ENCODE results near the gene RBM20.
"Not testable (repeated sequence)": the region's sequence is repeated elsewhere in the genome, so short reads cannot be mapped to it uniquely, and the experiment has no call there.

RBM20 gene

DNA sequence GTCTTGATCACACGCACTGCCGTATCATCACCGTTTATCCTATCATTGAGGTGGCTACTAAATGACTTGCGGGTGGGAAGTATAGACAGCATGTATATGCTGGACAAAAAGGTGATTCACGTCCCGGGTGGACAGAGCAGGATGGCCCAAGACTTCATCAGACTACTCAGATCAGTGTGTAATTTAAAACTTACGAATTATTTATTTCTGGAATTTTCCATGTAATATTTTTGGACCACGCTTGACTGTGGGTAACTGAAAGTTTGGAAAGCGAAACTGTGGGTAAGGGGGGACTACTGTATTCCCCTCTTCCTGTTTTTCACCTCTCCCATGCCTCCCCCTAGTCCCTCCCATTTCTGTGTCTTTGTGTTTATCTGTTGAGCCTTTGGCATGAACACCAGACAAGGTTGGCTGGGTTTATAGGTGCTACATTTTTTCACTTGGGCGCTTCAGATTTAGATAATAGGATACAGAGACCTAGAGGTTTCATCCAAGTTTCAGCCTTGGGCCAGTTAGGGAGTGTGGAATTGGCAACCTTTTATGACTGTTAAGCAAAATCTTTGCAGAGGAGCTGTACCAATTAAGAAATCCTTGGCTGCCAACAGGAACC lies 55.8 kb downstream of the RBM20 start:
- H3K36me3 ChIP-seq (ENCODE audit: insufficient read depth, low read length), result no peaks in the 10 kb centered on the region
- no peak overlapping the region for H3K4me3 ChIP-seq (ENCODE audit: low read length)
- H3K9me3 ChIP-seq (ENCODE audit: low read length), result no peaks in the 10 kb centered on the region
- no peaks in the 10 kb centered on the region for H3K27me3 ChIP-seq (ENCODE audit: insufficient read depth, low read length)
- H3K4me1 ChIP-seq (ENCODE audit: insufficient read depth, low read length), result peaks cover 13% of the 10 kb centered on the region
- no peak overlapping the region for H2AFZ ChIP-seq (ENCODE audit: low read depth, low read length)

DNA sequence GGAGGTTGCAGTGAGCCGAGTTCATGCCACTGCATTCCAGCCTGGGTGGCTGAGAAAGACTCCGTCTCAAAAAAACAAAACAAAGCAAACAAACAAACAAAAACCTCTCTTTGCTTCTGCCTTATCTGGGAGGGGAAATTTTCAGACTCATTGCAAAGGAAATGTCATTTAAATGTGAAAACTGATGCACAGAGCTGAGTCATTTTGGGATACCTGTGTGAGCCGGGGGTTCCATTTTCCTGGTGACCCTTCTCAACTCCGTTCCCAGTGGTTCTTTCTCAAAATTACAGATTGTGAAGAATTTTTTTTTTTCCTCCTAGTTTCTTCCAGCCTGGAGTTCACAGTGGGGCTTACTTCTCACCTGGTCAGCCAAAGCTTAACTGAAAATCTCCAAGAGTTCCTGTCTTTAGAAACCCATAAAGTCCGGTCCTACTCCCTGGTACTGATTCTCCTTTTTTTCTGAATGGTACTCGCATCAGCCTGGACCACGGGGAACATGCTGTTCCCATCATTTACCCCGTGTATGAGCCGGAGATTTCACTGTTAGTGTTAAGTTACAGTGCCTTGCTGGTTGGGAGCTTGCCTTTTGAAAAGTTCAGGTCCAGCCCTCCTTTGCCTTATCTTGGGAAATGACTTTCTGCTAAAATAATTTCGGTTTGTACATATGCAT lies 56.9 kb downstream of the RBM20 start:
- Histone ChIP-seq H2AFZ (ENCODE audit: low read depth, low read length) (no peak overlapping the region), H3K4me1 (ENCODE audit: insufficient read depth, low read length) (peaks cover 22% of the 10 kb centered on the region), H3K9me3 (ENCODE audit: low read length) (no peaks in the 10 kb centered on the region), H3K27me3 (ENCODE audit: insufficient read depth, low read length) (no peaks in the 10 kb centered on the region), H3K4me3 (ENCODE audit: low read length) (no peak overlapping the region), H3K36me3 (ENCODE audit: insufficient read depth, low read length) (no peaks in the 10 kb centered on the region)

DNA sequence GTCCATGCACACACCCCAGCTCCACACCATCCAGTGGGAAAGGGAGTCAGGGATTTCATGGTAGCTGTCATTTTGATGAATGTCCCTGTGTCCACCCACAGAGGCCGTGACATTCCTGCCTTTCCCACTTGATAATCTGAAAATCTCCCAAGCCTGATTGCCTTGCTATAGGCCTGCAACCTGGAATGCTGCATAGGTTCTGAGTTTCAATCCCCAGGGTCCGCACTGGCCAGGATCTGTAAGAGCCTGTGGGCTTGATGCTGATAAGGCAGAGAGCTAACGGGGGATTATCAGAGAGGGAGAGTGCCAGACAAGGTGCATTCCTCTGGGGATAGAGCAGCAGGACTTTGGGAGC lies 57.5 kb downstream of the RBM20 start:
- Histone ChIP-seq H3K9me3 (ENCODE audit: low read length) (no peaks in the 10 kb centered on the region), H2AFZ (ENCODE audit: low read depth, low read length) (no peak overlapping the region), H3K4me1 (ENCODE audit: insufficient read depth, low read length) (peaks cover 27% of the 10 kb centered on the region), H3K27me3 (ENCODE audit: insufficient read depth, low read length) (no peaks in the 10 kb centered on the region), H3K36me3 (ENCODE audit: insufficient read depth, low read length) (no peaks in the 10 kb centered on the region), H3K4me3 (ENCODE audit: low read length) (no peak overlapping the region)

DNA sequence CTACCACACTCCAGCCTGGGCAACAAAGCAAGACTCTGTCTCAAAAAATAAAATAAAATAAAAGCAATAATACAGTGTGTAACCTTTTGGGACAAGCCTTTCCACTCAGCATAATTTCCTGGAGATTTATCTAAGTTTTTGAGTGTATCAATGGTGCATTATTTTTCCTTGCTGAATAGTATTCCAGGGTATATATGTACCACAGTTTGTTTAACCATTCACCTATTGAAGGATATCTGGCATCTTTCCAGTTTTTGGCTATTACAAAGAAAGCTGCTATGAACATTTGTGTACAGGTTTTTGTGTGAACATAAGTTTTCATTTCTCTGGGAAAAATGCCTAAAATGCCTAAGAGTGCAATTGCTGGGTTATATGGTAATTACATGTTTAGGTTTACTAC lies 59.9 kb downstream of the RBM20 start:
- Histone ChIP-seq H3K4me1 (ENCODE audit: insufficient read depth, low read length) (peaks cover 48% of the 10 kb centered on the region), H3K27me3 (ENCODE audit: insufficient read depth, low read length) (no peaks in the 10 kb centered on the region)

DNA sequence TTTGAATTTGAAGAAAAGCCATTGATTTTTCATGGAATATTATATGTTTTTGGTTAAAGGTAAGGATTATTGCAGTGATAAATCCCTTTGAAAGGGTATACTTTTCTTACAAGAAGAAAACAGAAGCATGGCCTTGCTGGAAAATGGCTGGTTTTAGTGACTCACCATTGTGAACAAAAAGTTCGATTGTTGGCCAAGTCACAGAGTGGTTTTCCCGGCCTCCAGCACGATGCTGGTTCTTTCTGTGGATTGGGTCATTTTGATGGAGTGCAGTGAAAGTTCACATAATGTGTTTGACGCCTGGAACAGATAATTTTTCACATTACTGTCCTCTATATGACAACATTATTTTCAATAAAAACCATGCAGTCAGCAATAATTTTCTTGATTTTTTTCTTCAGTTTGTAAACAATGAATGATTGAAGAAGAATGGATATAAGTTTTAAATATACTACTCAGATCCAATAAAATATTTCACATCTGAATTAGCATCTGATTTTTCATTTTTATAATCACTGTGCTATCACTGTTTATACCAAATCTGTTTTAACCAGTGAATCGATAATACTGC lies 60.9 kb downstream of the RBM20 start:
- Histone ChIP-seq H2AFZ (ENCODE audit: low read depth, low read length) (no peak overlapping the region), H3K9me3 (ENCODE audit: low read length) (no peaks in the 10 kb centered on the region), H3K36me3 (ENCODE audit: insufficient read depth, low read length) (no peaks in the 10 kb centered on the region), H3K27me3 (ENCODE audit: insufficient read depth, low read length) (no peaks in the 10 kb centered on the region), H3K4me1 (ENCODE audit: insufficient read depth, low read length) (peaks cover 55% of the 10 kb centered on the region), H3K4me3 (ENCODE audit: low read length) (no peak overlapping the region)

More for the DNA sequence above, 59.9 kb downstream of the RBM20 start:
- Histone ChIP-seq H2AFZ (ENCODE audit: low read depth, low read length) (no peak overlapping the region), H3K36me3 (ENCODE audit: insufficient read depth, low read length) (no peaks in the 10 kb centered on the region), H3K9me3 (ENCODE audit: low read length) (no peaks in the 10 kb centered on the region), H3K4me3 (ENCODE audit: low read length) (no peak overlapping the region)

DNA sequence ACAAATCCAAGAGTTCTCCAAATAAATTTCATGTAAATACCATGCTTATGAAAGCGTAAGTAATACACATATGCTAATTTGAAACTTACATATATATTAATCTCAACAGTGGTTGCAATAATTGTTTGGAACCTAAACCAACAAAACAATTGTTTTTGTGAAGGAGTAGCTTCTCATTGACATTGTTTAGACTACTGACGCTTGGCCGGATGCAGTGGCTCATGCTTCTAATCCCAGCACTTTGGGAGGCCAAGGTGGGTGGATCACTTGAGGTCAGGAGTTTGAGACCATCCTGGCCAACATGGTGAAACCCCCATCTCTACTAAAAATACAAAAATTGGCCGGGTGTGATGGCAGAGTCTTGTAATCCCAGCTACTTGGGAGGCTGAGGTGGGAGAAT lies 61.5 kb downstream of the RBM20 start:
- H3K9me3 ChIP-seq (ENCODE audit: low read length); H2AFZ ChIP-seq (ENCODE audit: low read depth, low read length); H3K27me3 ChIP-seq (ENCODE audit: insufficient read depth, low read length); H3K36me3 ChIP-seq (ENCODE audit: insufficient read depth, low read length); H3K4me3 ChIP-seq (ENCODE audit: low read length): not testable (repeated sequence)
- H3K4me1 ChIP-seq (ENCODE audit: insufficient read depth, low read length), result peaks cover 61% of the 10 kb centered on the region

DNA sequence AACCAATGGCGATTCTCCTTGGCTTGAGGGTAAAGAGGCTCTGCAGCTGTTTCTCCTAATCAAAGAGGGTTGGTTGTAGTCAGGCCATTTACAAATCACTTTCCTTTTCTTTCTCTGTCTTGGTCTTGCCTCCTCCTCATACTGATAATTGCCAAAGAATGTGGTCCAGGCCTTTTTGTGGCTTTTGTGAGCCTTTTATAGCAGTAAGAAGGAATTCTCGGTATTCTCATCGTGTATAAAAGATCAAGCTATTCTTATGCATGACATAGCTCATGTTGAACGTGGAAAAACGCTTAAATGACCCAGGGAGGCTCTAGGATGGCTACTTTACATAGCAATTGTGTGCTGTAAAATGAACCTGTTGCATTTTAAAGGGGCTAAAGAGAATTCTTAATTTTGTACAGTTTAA lies 62.6 kb downstream of the RBM20 start:
- H3K36me3 ChIP-seq (ENCODE audit: insufficient read depth, low read length), result no peaks in the 10 kb centered on the region

DNA sequence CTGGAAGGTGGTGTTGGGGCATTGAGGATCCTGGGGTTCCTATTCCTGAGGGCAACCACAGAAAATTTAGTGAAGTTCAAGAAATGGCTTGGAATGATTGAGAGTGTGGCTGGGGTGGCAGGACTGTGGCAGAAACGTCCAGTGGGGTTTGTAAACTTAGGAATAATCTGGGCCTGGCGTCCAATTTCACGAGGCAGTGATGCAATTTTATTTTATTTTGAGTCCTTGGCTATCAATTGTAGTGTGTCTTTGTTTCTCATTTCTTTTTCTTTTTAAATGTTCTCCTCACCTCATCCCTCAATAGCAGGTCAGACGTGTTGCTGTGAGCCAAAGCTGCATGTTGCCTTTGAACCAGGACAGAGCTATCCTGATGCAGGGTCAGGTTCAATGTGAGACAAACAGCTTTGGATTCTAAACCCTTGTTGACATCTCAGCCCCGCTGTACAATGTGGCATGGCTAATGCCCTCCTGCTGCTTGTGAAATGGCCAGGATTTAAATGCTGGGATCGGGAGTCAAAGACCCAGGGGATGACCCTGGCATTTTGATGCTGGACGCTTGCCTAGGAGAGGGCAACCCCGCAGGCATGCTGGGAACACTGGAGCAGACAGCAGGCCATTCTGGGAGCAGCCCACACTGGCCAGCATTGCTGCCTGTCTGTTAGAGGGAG lies 64.8 kb downstream of the RBM20 start:
- Histone ChIP-seq H3K4me3 (ENCODE audit: low read length) (no peak overlapping the region), H3K9me3 (ENCODE audit: low read length) (peaks cover 1% of the 10 kb centered on the region), H3K36me3 (ENCODE audit: insufficient read depth, low read length) (no peaks in the 10 kb centered on the region), H3K4me1 (ENCODE audit: insufficient read depth, low read length) (peaks cover 52% of the 10 kb centered on the region), H2AFZ (ENCODE audit: low read depth, low read length) (no peak overlapping the region), H3K27me3 (ENCODE audit: insufficient read depth, low read length) (no peaks in the 10 kb centered on the region)

More for the DNA sequence above, 62.6 kb downstream of the RBM20 start:
- no peaks in the 10 kb centered on the region for H3K9me3 ChIP-seq (ENCODE audit: low read length)
- no peaks in the 10 kb centered on the region for H3K27me3 ChIP-seq (ENCODE audit: insufficient read depth, low read length)
- no peak overlapping the region for H3K4me3 ChIP-seq (ENCODE audit: low read length)
- peaks cover 58% of the 10 kb centered on the region for H3K4me1 ChIP-seq (ENCODE audit: insufficient read depth, low read length)
- H2AFZ ChIP-seq (ENCODE audit: low read depth, low read length), result no peak overlapping the region

DNA sequence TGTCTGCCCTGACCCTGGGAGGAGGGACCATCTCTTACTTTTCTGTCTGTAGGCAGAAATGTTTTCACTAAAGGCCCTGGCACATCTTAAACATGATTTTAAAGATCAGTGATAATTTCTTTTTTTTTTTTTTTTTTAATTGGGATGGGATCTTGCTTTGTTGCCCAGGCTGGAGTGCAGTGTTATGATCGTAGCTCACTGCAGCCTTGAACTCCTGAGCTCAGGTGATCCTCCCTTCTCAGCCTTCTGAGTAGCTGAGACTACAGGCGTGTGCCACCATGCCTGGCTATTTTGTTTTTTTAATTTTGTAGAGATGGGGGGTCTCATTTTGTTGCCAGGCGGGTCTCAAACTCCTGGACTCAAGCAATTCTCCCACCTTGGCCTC lies 65.3 kb downstream of the RBM20 start:
- H2AFZ ChIP-seq (ENCODE audit: low read depth, low read length), result no peak overlapping the region
- peaks cover 2% of the 10 kb centered on the region for H3K9me3 ChIP-seq (ENCODE audit: low read length)
- H3K36me3 ChIP-seq (ENCODE audit: insufficient read depth, low read length), result no peaks in the 10 kb centered on the region
- peaks cover 52% of the 10 kb centered on the region for H3K4me1 ChIP-seq (ENCODE audit: insufficient read depth, low read length)
- H3K27me3 ChIP-seq (ENCODE audit: insufficient read depth, low read length), result no peaks in the 10 kb centered on the region
- H3K4me3 ChIP-seq (ENCODE audit: low read length), result no peak overlapping the region

DNA sequence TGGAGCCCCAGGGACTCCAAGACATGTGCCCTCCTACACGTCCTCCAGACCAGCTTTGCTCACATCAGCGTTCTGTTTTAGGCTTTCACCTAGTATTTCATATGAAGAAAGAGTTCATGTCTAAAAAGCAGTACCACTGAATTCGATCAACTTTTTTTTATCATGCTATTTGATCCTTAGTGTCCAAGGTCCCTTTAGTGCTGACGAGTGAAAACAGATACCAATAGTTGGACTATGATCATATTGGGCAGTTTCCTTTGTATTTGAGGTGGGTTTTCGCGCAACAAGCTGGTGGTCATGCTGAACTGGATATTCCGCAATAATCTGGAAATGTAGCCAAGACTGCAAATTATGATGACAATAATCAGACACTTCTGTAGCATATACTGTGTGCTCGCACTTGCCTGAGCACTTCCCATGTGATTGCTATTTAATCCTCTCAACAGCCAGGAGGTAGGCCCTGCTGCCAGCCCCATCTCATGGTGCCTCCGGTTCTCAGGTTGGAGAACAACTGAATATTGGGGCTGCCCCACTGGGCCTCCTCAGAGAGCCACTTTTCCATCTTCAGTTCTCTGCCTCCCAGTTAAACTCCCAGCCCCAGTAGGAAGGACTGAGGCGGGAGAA lies 65.9 kb downstream of the RBM20 start:
- Histone ChIP-seq H3K36me3 (ENCODE audit: insufficient read depth, low read length) (no peaks in the 10 kb centered on the region), H3K4me3 (ENCODE audit: low read length) (no peak overlapping the region), H3K27me3 (ENCODE audit: insufficient read depth, low read length) (no peaks in the 10 kb centered on the region), H3K4me1 (ENCODE audit: insufficient read depth, low read length) (peaks cover 50% of the 10 kb centered on the region), H2AFZ (ENCODE audit: low read depth, low read length) (no peak overlapping the region), H3K9me3 (ENCODE audit: low read length) (peaks cover 2% of the 10 kb centered on the region)

DNA sequence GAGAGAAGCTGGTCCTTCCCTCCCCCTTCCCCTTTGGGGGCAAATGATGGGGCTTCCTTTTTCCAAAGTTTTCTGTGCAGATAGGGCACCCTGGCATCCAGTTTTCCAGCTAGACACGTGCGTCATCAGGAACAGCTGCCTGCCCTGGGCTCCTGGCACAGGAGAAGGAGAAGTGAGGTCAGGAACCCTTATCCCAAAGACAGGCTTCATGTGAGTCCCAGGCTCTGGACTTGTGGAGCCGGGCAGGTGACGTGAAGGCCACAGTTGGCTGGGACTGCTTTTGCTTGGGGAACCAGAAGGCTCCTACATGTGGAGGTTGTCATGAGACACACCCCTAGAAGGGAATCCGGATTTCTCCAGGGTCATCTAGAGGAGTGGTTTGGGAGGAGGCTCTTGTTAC lies 66.5 kb downstream of the RBM20 start:
- no peaks in the 10 kb centered on the region for H3K27me3 ChIP-seq (ENCODE audit: insufficient read depth, low read length)
- H3K4me3 ChIP-seq (ENCODE audit: low read length), result no peak overlapping the region
- H2AFZ ChIP-seq (ENCODE audit: low read depth, low read length), result no peak overlapping the region
- H3K9me3 ChIP-seq (ENCODE audit: low read length), result peaks cover 2% of the 10 kb centered on the region
- H3K36me3 ChIP-seq (ENCODE audit: insufficient read depth, low read length), result no peaks in the 10 kb centered on the region
- H3K4me1 ChIP-seq (ENCODE audit: insufficient read depth, low read length), result peaks cover 45% of the 10 kb centered on the region

DNA sequence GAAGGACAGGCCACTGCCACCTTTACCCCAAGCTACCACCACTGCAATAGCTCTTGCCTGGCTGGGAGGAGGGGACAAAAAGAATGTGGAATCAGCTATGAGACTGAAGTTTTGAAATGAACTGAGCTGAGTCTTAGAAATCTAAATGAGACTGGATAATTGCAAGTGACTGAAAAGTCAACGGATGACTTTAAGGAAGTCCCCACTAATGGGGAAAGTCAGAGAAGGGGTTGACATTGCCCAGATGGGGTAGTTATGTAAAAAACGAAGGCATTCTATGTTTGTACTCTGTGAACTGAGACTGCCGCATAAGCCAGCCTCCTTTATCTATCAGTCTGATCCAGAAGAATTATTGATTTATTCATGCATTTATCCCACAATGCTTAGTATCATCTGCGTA lies 67.2 kb downstream of the RBM20 start:
- Histone ChIP-seq H3K4me3 (ENCODE audit: low read length) (no peak overlapping the region), H3K4me1 (ENCODE audit: insufficient read depth, low read length) (peaks cover 38% of the 10 kb centered on the region), H3K36me3 (ENCODE audit: insufficient read depth, low read length) (no peaks in the 10 kb centered on the region), H3K27me3 (ENCODE audit: insufficient read depth, low read length) (no peaks in the 10 kb centered on the region), H3K9me3 (ENCODE audit: low read length) (peaks cover 2% of the 10 kb centered on the region), H2AFZ (ENCODE audit: low read depth, low read length) (no peak overlapping the region)

DNA sequence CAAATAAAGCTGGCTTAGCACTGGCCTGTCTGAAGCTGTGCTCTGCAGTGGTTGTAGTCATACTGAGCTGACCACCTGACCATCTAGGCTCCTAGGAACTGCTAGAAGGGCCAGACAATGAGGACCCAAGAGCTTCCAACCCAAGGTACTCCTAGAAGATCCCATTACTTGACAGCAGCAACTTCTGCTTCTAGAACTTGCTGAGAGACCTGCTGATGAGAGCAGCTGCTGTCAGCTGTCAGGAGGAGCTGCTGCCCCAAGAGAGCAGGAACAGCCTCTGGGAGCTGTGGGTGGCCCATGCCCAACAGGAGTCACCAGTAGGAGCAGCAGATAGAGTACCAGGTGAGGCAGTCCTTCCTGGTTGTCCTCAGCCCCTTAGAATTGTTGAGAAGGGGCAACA lies 70.2 kb downstream of the RBM20 start:
- Histone ChIP-seq H3K27me3 (ENCODE audit: insufficient read depth, low read length) (no peaks in the 10 kb centered on the region), H2AFZ (ENCODE audit: low read depth, low read length) (no peak overlapping the region), H3K36me3 (ENCODE audit: insufficient read depth, low read length) (no peaks in the 10 kb centered on the region), H3K4me3 (ENCODE audit: low read length) (no peak overlapping the region), H3K9me3 (ENCODE audit: low read length) (peaks cover 2% of the 10 kb centered on the region), H3K4me1 (ENCODE audit: insufficient read depth, low read length) (peaks cover 25% of the 10 kb centered on the region)

Measured in neuron (in vitro differentiated cells).